PC-3 (cell line): ENCODE data around the gene DEUP1.

Experiments
- EZH2 ChIP-seq: fragments of 300-600 bp; sonication (generic); IDR thresholded peaks from one replicate; pipeline ENCODE4 v1.6.1; 2017; ENCODE audit warnings: antibody characterized with exemption, mild to moderate bottlenecking, low read length; ENCODE audit not compliant: unreplicated experiment
- TF ChIP-seq, protein P1 (sequence below): fragments of 300-600 bp; sonication (generic); conservative IDR thresholded peaks from 2 replicates; pipeline ENCODE4 v1.5.1; 2017; ENCODE audit warnings: antibody characterized with exemption, low read depth, mild to moderate bottlenecking, low read length

GRCh38 chr11:93340223-93340622 is 9.7 kb downstream of the DEUP1 start:
- TF ChIP-seq, protein P1, sequence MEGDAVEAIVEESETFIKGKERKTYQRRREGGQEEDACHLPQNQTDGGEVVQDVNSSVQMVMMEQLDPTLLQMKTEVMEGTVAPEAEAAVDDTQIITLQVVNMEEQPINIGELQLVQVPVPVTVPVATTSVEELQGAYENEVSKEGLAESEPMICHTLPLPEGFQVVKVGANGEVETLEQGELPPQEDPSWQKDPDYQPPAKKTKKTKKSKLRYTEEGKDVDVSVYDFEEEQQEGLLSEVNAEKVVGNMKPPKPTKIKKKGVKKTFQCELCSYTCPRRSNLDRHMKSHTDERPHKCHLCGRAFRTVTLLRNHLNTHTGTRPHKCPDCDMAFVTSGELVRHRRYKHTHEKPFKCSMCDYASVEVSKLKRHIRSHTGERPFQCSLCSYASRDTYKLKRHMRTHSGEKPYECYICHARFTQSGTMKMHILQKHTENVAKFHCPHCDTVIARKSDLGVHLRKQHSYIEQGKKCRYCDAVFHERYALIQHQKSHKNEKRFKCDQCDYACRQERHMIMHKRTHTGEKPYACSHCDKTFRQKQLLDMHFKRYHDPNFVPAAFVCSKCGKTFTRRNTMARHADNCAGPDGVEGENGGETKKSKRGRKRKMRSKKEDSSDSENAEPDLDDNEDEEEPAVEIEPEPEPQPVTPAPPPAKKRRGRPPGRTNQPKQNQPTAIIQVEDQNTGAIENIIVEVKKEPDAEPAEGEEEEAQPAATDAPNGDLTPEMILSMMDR, result no peak
- TF ChIP-seq EZH2, result no peak
